GM12891 (cell line): ENCODE data around the gene BNIP5.

Source experiments
- POLR2A ChIP-seq: IDR thresholded peaks from 2 replicates; pipeline ENCODE4 v1.6.1; 2011; ENCODE audit warnings: low read depth, low read length, control low read depth
- POLR2AphosphoS5 ChIP-seq: IDR thresholded peaks from 2 replicates; pipeline ENCODE4 v1.6.1; 2011; ENCODE audit warnings: low read depth, low read length, control low read depth
- POU2F2 ChIP-seq: IDR thresholded peaks from 2 replicates; pipeline ENCODE4 v1.6.1; 2011; ENCODE audit warnings: low read depth, mild to moderate bottlenecking, control low read depth, low read length, moderate library complexity
- TAF1 ChIP-seq: IDR thresholded peaks from 2 replicates; pipeline ENCODE4 v1.6.1; 2011; ENCODE audit warnings: low read depth, low read length, control low read depth

DNA sequence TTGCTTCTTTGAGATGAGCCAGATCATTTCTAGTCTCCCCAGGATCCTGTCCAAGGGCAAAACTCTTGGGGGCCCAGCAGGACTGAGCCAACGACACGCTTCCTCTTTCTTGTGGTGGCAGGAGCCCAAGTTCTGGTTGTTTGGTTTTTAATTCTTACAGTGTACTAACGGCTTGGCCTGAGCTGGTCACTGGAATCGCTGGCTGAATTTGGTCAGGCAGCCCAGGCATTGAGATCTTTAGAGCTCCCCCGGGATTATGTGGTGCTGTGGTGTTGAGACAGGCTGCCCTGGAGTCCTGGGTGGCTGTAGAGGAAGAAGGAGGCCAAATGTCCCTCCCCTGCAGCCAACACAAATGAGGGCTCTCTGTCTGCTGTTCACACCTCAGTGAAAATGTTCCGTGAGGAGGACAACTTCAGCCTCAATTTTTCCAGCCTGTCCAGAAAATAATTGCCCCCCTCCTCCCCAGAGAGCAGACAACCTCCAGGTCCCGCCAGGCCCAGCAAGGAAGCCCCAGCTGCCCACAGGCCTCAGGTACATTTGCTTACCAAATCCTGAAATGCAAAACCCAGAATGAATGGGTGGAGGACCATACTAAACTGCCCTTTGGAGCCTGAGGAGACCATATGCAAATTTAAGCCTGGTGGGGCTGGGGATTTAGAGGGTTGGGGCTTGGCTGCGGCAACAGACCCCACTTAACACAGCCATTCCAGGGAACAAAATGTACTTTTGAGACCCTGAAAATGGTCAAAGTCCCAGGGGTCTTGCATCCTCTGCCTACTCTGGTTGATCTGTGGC is 23.6 kb downstream of the BNIP5 start:
- no peak for TF ChIP-seq POLR2A
- no peak for TF ChIP-seq POLR2AphosphoS5
- TF ChIP-seq TAF1 = no peak
- no peak for TF ChIP-seq POU2F2
